Loucy (cell line): ENCODE results near the gene CHST10.

Source experiments
- H2AFZ ChIP-seq: fragments of 200-600 bp; sonication (generic); 2 replicates; pipeline ENCODE4 v1.6.0; 2016; ENCODE audit warnings: antibody characterized with exemption, mild to moderate bottlenecking, low read length, moderate library complexity
- H3F3A ChIP-seq: fragments of 200-600 bp; 2 replicates; pipeline ENCODE4 v1.6.0; 2016; ENCODE audit warnings: antibody characterized with exemption, low read depth, mild to moderate bottlenecking
- H3K27me3 ChIP-seq: fragments of 200-600 bp; sonication (generic); 2 replicates; pipeline ENCODE4 v1.6.1; 2014; ENCODE audit warnings: low read length, mild to moderate bottlenecking; ENCODE audit not compliant: insufficient read depth, poor library complexity, severe bottlenecking
- H3K36me3 ChIP-seq: fragments of 200-600 bp; sonication (generic); 2 replicates; pipeline ENCODE4 v1.6.1; 2016; ENCODE audit warnings: low read length; ENCODE audit not compliant: insufficient read depth
- H3K4me1 ChIP-seq: fragments of 200-600 bp; sonication (generic); 2 replicates; pipeline ENCODE4 v1.5.1; 2014; ENCODE audit warnings: low read length, mild to moderate bottlenecking; ENCODE audit not compliant: insufficient read depth, poor library complexity, severe bottlenecking
- H3K4me2 ChIP-seq: fragments of 200-600 bp; sonication (generic); 2 replicates; pipeline ENCODE4 v1.6.0; 2014; ENCODE audit warnings: antibody characterized with exemption, low read length, low read depth, mild to moderate bottlenecking; ENCODE audit not compliant: poor library complexity, severe bottlenecking
- H3K4me3 ChIP-seq: fragments of 200-600 bp; sonication (generic); 2 replicates; pipeline ENCODE4 v1.5.1; 2014; ENCODE audit warnings: low read length, mild to moderate bottlenecking, mixed read lengths; ENCODE audit not compliant: poor library complexity, severe bottlenecking
- H3K79me2 ChIP-seq: fragments of 200-600 bp; sonication (generic); 2 replicates; pipeline ENCODE4 v1.6.1; 2014; ENCODE audit warnings: low read length; ENCODE audit not compliant: insufficient read depth
- H3K9ac ChIP-seq: fragments of 200-600 bp; sonication (generic); 2 replicates; pipeline ENCODE4 v1.6.0; 2014; ENCODE audit warnings: mild to moderate bottlenecking, low read depth, low read length, moderate library complexity; ENCODE audit not compliant: poor library complexity, severe bottlenecking
- H3K9me2 ChIP-seq: fragments of 200-600 bp; sonication (generic); replicated peaks from 2 replicates; pipeline ENCODE4 v1.6.1; 2016; ENCODE audit warnings: low read depth, low read length, mixed read lengths
- H3K9me3 ChIP-seq: fragments of 200-600 bp; sonication (generic); 2 replicates; pipeline ENCODE4 v1.6.1; 2014; ENCODE audit warnings: mild to moderate bottlenecking, antibody characterized with exemption, low read length, low read depth; ENCODE audit not compliant: insufficient read depth
- H4K20me1 ChIP-seq: fragments of 200-600 bp; sonication (generic); 2 replicates; pipeline ENCODE4 v1.6.0; 2014; ENCODE audit warnings: antibody characterized with exemption, low read length, mild to moderate bottlenecking; ENCODE audit not compliant: insufficient read depth, poor library complexity, severe bottlenecking
- EZH2phosphoT487 ChIP-seq: fragments of 200-600 bp; IDR thresholded peaks from 2 replicates; pipeline ENCODE4 v1.6.1; 2018; ENCODE audit warnings: antibody characterized with exemption, mild to moderate bottlenecking, moderate library complexity, borderline replicate concordance
- TF ChIP-seq, protein P1 (sequence below): fragments of 200-600 bp; sonication (generic); conservative IDR thresholded peaks from 2 replicates; pipeline ENCODE4 v1.5.1; 2014; ENCODE audit warnings: mild to moderate bottlenecking, antibody characterized with exemption, low read length

The CHST10 gene

DNA sequence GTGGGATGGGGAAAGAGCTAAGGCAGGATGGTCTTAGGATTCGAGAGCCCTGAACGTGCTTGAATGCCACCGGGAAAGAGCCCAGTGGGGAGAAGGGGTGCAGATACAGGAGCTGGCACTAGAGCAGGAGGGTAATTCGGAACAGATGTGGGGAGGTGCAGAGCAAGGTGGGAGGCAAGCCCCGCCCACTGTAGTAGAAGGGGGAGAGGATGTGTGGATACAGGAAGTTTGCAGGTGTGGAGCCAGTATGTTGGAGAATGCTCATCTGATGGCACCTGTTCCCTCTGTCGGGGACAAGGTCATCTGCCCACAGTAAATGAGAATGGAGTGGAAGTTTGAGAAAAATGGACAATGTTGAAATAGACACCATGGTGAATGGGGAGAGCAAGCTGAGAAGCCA lies 28.8 kb downstream of the CHST10 start:
- H3K4me3 ChIP-seq, result no peak overlapping the region
- H2AFZ ChIP-seq, result no peak overlapping the region
- no peaks in the 10 kb centered on the region; the same call in 1 of the 2 replicates for H3K36me3 ChIP-seq
- no peaks in the 10 kb centered on the region for H3K4me1 ChIP-seq
- H3K9ac ChIP-seq, result no peak overlapping the region
- TF ChIP-seq, protein P1, sequence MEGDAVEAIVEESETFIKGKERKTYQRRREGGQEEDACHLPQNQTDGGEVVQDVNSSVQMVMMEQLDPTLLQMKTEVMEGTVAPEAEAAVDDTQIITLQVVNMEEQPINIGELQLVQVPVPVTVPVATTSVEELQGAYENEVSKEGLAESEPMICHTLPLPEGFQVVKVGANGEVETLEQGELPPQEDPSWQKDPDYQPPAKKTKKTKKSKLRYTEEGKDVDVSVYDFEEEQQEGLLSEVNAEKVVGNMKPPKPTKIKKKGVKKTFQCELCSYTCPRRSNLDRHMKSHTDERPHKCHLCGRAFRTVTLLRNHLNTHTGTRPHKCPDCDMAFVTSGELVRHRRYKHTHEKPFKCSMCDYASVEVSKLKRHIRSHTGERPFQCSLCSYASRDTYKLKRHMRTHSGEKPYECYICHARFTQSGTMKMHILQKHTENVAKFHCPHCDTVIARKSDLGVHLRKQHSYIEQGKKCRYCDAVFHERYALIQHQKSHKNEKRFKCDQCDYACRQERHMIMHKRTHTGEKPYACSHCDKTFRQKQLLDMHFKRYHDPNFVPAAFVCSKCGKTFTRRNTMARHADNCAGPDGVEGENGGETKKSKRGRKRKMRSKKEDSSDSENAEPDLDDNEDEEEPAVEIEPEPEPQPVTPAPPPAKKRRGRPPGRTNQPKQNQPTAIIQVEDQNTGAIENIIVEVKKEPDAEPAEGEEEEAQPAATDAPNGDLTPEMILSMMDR, result no peak
- TF ChIP-seq EZH2phosphoT487, result no peak
- H3F3A ChIP-seq, result no peaks in the 10 kb centered on the region
- no peaks in the 10 kb centered on the region for H3K9me3 ChIP-seq
- H3K9me2 ChIP-seq, result no peaks in the 10 kb centered on the region
- no peaks in the 10 kb centered on the region for H3K79me2 ChIP-seq
- no peak overlapping the region for H3K4me2 ChIP-seq
- H4K20me1 ChIP-seq, result no peaks in the 10 kb centered on the region
- H3K27me3 ChIP-seq, result no peaks in the 10 kb centered on the region

DNA sequence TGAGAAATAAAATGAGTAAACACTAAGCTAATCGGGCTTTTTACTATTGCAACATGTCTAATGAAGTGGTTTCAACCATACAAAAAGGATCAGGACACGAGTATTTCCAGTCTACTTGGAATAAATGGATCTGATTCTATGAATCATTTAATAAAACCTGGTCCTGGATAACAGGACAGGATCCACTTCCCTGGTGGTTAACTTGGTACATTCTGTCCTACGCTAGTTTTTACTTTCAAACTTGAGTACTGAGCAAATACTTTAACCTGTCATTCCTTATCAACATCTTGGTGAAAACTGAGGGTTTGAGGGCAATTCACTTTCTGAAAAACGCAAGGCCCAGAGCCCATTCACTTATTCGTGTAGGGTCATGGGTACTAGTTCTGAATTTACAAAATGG lies 33.5 kb downstream of the CHST10 start:
- no peaks in the 10 kb centered on the region for H3K9me3 ChIP-seq
- no peak overlapping the region for H3K4me3 ChIP-seq
- no peaks in the 10 kb centered on the region for H3F3A ChIP-seq
- H3K36me3 ChIP-seq, result no peaks in the 10 kb centered on the region
- no peak overlapping the region for H3K9ac ChIP-seq
- no peaks in the 10 kb centered on the region for H3K4me1 ChIP-seq
- H2AFZ ChIP-seq, result no peak overlapping the region
- no peak overlapping the region for H3K4me2 ChIP-seq
- H3K27me3 ChIP-seq, result no peaks in the 10 kb centered on the region
- no peaks in the 10 kb centered on the region for H3K9me2 ChIP-seq
- H4K20me1 ChIP-seq, result no peaks in the 10 kb centered on the region
- TF ChIP-seq, protein P1, result no peak
- no peak for TF ChIP-seq EZH2phosphoT487
- no peaks in the 10 kb centered on the region for H3K79me2 ChIP-seq

DNA sequence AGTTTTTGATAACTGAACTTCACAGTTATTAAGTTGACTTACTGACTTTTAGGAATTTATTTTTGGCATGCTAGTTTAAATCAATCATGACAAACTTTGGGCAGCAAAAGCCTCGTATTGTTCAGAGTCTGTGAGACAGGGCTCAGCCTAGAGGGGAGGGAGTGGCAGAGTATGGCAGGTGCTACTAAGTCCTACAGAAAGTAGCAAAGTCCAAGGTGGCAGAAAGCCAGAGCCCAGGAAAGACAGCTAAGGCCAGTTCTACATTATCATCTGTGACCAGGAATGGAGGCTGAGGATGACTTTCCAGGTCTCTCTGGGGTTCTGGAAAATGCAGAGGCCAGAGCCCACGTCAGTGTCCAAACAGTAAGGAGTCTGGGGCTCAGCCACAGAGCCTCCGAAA lies 34.2 kb downstream of the CHST10 start:
- no peaks in the 10 kb centered on the region for H4K20me1 ChIP-seq
- TF ChIP-seq EZH2phosphoT487, result no peak
- TF ChIP-seq, protein P1, result no peak
- no peaks in the 10 kb centered on the region for H3K36me3 ChIP-seq
- no peaks in the 10 kb centered on the region for H3F3A ChIP-seq
- H3K4me2 ChIP-seq, result no peak overlapping the region
- no peak overlapping the region for H3K4me3 ChIP-seq
- H3K27me3 ChIP-seq, result no peaks in the 10 kb centered on the region
- H3K9me2 ChIP-seq, result no peaks in the 10 kb centered on the region
- H3K79me2 ChIP-seq, result no peaks in the 10 kb centered on the region
- no peak overlapping the region for H2AFZ ChIP-seq
- H3K9me3 ChIP-seq, result no peaks in the 10 kb centered on the region
- H3K4me1 ChIP-seq, result no peaks in the 10 kb centered on the region
- H3K9ac ChIP-seq, result no peak overlapping the region
